ENCODE data around the gene RAD51. TPM values are rescaled to one million over a fixed set of nuclear protein-coding genes. Genes with fewer than 3 reads are reported as not detected.

The RAD51 gene
- total RNA-seq, 1 experiment from 2014 or later = 47.0 TPM

DNA sequence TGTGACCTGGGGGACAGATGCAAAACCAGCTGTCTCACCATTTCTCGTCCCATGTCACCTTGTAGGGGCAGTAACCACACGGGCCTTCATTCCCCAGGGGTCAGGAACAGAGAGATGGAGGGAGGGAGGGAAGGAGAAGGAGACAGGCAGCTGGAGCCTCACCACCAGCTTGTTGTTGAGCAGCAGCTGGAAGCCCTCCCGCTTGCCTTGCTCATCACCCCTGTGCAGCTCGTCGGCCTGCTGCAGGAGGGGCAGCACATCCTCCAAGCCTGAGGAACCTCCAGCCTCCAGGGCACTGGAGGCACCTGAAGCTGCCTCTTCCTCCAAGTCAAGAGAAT, 49.8 kb downstream of the RAD51 start:
- H3K4me1 ChIP-seq = peaks cover 15% of the 10 kb centered on the region
- TF ChIP-seq, protein P1, sequence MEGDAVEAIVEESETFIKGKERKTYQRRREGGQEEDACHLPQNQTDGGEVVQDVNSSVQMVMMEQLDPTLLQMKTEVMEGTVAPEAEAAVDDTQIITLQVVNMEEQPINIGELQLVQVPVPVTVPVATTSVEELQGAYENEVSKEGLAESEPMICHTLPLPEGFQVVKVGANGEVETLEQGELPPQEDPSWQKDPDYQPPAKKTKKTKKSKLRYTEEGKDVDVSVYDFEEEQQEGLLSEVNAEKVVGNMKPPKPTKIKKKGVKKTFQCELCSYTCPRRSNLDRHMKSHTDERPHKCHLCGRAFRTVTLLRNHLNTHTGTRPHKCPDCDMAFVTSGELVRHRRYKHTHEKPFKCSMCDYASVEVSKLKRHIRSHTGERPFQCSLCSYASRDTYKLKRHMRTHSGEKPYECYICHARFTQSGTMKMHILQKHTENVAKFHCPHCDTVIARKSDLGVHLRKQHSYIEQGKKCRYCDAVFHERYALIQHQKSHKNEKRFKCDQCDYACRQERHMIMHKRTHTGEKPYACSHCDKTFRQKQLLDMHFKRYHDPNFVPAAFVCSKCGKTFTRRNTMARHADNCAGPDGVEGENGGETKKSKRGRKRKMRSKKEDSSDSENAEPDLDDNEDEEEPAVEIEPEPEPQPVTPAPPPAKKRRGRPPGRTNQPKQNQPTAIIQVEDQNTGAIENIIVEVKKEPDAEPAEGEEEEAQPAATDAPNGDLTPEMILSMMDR (IDR thresholded peaks at IDR 0.05; ENCODE audit: insufficient read depth in 1 of 2, low read depth in 1 of 2, low read length in 1 of 2, severe bottlenecking in 1 of 2, unreplicated experiment in 1 of 2) = no peak
- ChIA-PET CTCF (interaction anchor here (0.6 to 2.4 kb wide), 5 partner anchors 38 to 155 kb away, joined by 4 to 9 read pairs (median 7); partner anchors contain the start of gene VPS18), POLR2A (no interaction called here)
- no peak overlapping the region for H3K27ac Mint-ChIP-seq (ENCODE audit: unreplicated experiment)
- H3K36me3 ChIP-seq (ENCODE audit: control insufficient read depth, insufficient read depth, low read length) = 0 out of 2 replicates have a peak, but pooled peaks cover 1% of the 10 kb centered on the region
- intact Hi-C loops (cut with micrococcal nuclease; ENCODE audit: unreplicated experiment) = no loop called here
- BruUV-seq (replicated peaks) = no TSS peak
- H3K4me3 ChIP-seq (ENCODE audit: low read depth, low read length) = no peak overlapping the region
- DNase-seq = peak in 1 of 2 experiments; percentile 19
- H3K27me3 ChIP-seq (replicated peaks; ENCODE audit: control insufficient read depth, insufficient read depth, low read length) = no peaks in the 10 kb centered on the region
- no peaks in the 10 kb centered on the region for H3K27me3 Mint-ChIP-seq (ENCODE audit: insufficient read depth, unreplicated experiment)
- H3K4me3 Mint-ChIP-seq (ENCODE audit: unreplicated experiment) = no peak overlapping the region
- H3K9me3 ChIP-seq = no peaks in the 10 kb centered on the region
- peaks cover 47% of the 10 kb centered on the region for H3K36me3 Mint-ChIP-seq (ENCODE audit: insufficient read depth, unreplicated experiment)
- H3K4me1 Mint-ChIP-seq (ENCODE audit: low read depth, unreplicated experiment) = peaks cover 12% of the 10 kb centered on the region
- no peaks in the 10 kb centered on the region for H3K9me3 Mint-ChIP-seq (ENCODE audit: unreplicated experiment)

DNA sequence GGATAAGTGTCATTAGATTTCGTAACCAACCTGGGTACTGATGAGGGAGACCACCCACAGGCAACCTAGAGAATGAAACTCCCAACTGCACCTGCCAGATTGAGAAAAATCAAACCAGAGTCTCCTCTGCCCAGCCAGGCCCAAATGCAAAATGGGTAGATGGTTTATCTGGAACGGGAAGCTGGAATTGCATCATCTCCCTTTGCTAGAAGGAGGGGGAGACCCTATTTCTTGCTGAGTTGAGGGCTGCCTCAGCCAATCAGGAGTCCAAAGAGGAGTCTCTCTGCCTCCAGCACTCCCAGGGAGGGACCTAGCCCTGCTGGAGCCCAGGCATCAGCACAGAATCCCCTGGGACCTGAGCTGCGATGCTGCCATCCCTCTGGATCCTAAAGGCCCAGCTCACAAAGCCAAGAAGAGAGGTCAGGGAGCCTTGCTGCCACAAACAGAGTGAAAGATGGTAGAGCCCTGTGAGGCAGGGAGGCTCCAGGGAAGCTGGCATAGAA, 52.0 kb downstream of the RAD51 start:
- no peaks in the 10 kb centered on the region for H3K9me3 ChIP-seq
- ChIA-PET CTCF (interaction anchor here (0.5 to 2.6 kb wide), 15 partner anchors 17 to 195 kb away, joined by 3 to 25 read pairs (median 5); partner anchors contain the start of genes CCDC32, GCHFR, SPINT1 and VPS18), POLR2A (interaction anchor here (0.8 kb wide), 1 partner anchor 127 kb away, joined by 3 read pairs; no protein-coding TSS in a partner anchor)
- H3K36me3 ChIP-seq (ENCODE audit: control insufficient read depth, insufficient read depth, low read length) = peaks cover 1% of the 10 kb centered on the region; the same call in 1 of the 2 replicates
- no TSS peak for BruUV-seq (replicated peaks)
- H3K27ac Mint-ChIP-seq (ENCODE audit: unreplicated experiment) = peak overlapping the region; percentile 42
- H3K27me3 Mint-ChIP-seq (ENCODE audit: insufficient read depth, unreplicated experiment) = no peaks in the 10 kb centered on the region
- TF ChIP-seq, protein P1 (IDR thresholded peaks at IDR 0.05; ENCODE audit: insufficient read depth in 1 of 2, low read depth in 1 of 2, low read length in 1 of 2, severe bottlenecking in 1 of 2, unreplicated experiment in 1 of 2) = no peak
- no peak overlapping the region for H3K4me3 ChIP-seq (ENCODE audit: low read depth, low read length)
- no peak overlapping the region for H3K4me3 Mint-ChIP-seq (ENCODE audit: unreplicated experiment)
- peaks cover 15% of the 10 kb centered on the region for H3K4me1 ChIP-seq
- intact Hi-C loops (cut with micrococcal nuclease; ENCODE audit: unreplicated experiment) = loop anchor here (1.0 to 2.0 kb wide), 3 partner anchors 18 to 147 kb away; partner anchors contain the start of genes GCHFR and VPS18
- DNase-seq = no peak
- H3K4me1 Mint-ChIP-seq (ENCODE audit: low read depth, unreplicated experiment) = peaks cover 12% of the 10 kb centered on the region
- no peaks in the 10 kb centered on the region for H3K27me3 ChIP-seq (replicated peaks; ENCODE audit: control insufficient read depth, insufficient read depth, low read length)
- H3K9me3 Mint-ChIP-seq (ENCODE audit: unreplicated experiment) = no peaks in the 10 kb centered on the region
- H3K36me3 Mint-ChIP-seq (ENCODE audit: insufficient read depth, unreplicated experiment) = peaks cover 43% of the 10 kb centered on the region

DNA sequence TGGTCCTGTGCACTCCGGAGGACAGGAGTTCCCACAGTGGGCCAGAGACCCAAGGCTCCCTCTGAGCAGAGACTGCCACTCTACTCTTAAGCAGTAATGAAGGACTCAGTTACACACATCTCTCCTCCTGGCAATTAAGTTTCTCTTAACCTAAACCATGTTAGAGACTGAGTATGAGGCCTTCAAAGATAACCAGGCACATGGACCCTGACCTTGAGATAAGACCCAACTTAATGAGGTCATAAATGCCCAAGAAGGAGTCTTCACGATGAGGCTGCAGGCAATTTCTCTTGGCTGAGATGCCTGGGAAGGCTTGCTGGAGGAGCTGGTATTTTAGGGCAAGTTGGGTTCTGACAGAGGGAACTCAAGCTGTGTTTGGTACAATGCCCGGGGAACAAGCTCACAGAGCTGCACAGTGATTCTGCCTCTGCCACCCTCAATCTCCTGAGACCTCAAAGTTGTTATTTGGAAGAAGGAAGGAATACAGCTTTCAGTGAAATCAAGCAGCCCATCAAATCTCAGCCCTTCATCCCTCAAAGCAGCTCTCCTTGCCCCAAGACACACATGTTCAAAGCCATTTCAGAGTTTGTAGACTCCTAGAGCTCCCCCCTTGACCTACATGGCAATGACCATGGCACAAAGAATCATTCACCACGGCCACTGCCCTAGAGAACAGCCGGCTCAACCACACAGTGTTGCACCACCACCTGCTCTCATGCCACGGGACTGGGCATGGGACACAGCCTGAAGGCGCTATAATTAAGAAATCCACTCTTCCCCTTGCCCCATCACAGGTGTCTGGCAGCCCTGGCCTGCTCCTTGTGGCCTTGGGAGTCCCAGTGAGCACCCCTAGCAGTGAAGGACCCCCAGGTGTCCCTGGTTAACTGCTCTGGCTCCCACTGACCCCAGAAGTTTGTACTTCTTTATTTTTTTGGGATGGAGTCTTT, 53.0 kb downstream of the RAD51 start:
- H3K9me3 ChIP-seq = no peaks in the 10 kb centered on the region
- TF ChIP-seq, protein P1 (IDR thresholded peaks at IDR 0.05; ENCODE audit: insufficient read depth in 1 of 2, low read depth in 1 of 2, low read length in 1 of 2, severe bottlenecking in 1 of 2, unreplicated experiment in 1 of 2) = no peak
- DNase-seq = no peak
- ChIA-PET CTCF (interaction anchor here (1.2 to 2.6 kb wide), 4 partner anchors 16 to 183 kb away, joined by 3 to 25 read pairs (median 22); partner anchors contain the start of genes CCDC32, GCHFR and VPS18), POLR2A (interaction anchor here (0.5 to 0.8 kb wide), 3 partner anchors 40 to 183 kb away, joined by 3 to 4 read pairs (median 3); partner anchors contain the start of gene CCDC32)
- H3K9me3 Mint-ChIP-seq (ENCODE audit: unreplicated experiment) = no peaks in the 10 kb centered on the region
- BruUV-seq (replicated peaks) = no TSS peak
- peaks cover 41% of the 10 kb centered on the region for H3K36me3 Mint-ChIP-seq (ENCODE audit: insufficient read depth, unreplicated experiment)
- no peak overlapping the region for H3K4me3 Mint-ChIP-seq (ENCODE audit: unreplicated experiment)
- H3K4me1 Mint-ChIP-seq (ENCODE audit: low read depth, unreplicated experiment) = peaks cover 12% of the 10 kb centered on the region
- H3K4me3 ChIP-seq (ENCODE audit: low read depth, low read length) = no peak overlapping the region
- H3K27me3 Mint-ChIP-seq (ENCODE audit: insufficient read depth, unreplicated experiment) = no peaks in the 10 kb centered on the region
- H3K4me1 ChIP-seq = peaks cover 15% of the 10 kb centered on the region
- intact Hi-C loops (cut with micrococcal nuclease; ENCODE audit: unreplicated experiment) = loop anchor here (2.0 kb wide), 1 partner anchor 17 kb away; the partner anchor contains the start of gene GCHFR
- H3K27ac Mint-ChIP-seq (ENCODE audit: unreplicated experiment) = peak overlapping the region; percentile 42
- H3K27me3 ChIP-seq (replicated peaks; ENCODE audit: control insufficient read depth, insufficient read depth, low read length) = no peaks in the 10 kb centered on the region
- peaks cover 1% of the 10 kb centered on the region; the same call in 1 of the 2 replicates for H3K36me3 ChIP-seq (ENCODE audit: control insufficient read depth, insufficient read depth, low read length)
